ENCODE measurements around the gene DOCK2.

The DOCK2 gene

GRCh38 chr5:170132269-170132975, 495.3 kb downstream of the DOCK2 start:
- no peak for TF ChIP-seq CTCF (IDR thresholded peaks at IDR 0.05; ENCODE audit: low read length, missing control alignments)
- DNase-seq (ENCODE audit: low read depth) = peak; percentile 65
- no peak overlapping the region for H3K4me3 ChIP-seq (replicated peaks; ENCODE audit: low read depth, low read length)
